HG02840 (cell line): ENCODE results near the gene ALDH3B2.

Source experiments
- ATAC-seq: cut with Tn5 transposase; IDR thresholded peaks from one replicate; pipeline ENCODE4 v1.9.1; 2021; ENCODE audit warnings: mild to moderate bottlenecking, moderate library complexity, moderate number of reproducible peaks; ENCODE audit not compliant: unreplicated experiment, low FRiP score

The ALDH3B2 gene

DNA sequence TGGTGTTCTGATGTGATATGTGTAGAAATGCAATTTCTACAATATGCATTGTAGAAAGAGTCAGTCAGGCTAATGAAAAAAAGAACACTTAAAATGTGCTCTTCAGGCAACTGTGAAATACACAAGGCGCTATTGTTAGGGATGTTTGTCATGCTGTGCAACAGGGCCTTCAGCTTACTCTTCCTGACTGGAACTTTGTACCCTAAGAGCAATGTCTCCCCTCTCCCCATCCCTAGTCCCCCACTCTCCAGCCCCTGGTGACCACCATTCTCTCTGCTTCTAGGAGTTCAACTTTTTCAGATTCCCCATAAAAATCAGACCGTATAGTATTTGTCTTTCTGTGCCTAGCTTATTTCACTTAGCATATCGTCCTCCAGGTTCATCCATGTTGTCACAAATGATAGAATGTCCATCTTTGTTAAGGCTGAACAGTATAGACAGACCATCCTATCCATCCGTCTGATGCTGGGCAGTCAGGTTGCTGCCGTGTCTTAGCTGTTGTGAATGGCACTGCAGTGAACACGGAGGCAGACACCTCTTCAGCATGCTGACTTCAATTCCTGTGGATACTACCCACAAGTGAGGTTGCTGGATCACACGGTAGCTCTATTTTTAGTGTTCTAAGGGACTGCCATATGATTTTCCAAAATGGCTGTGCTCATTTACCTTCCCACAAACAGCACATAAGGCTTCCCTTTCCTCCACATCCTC lies 57.0 kb downstream of the ALDH3B2 start:
- no peak for ATAC-seq

DNA sequence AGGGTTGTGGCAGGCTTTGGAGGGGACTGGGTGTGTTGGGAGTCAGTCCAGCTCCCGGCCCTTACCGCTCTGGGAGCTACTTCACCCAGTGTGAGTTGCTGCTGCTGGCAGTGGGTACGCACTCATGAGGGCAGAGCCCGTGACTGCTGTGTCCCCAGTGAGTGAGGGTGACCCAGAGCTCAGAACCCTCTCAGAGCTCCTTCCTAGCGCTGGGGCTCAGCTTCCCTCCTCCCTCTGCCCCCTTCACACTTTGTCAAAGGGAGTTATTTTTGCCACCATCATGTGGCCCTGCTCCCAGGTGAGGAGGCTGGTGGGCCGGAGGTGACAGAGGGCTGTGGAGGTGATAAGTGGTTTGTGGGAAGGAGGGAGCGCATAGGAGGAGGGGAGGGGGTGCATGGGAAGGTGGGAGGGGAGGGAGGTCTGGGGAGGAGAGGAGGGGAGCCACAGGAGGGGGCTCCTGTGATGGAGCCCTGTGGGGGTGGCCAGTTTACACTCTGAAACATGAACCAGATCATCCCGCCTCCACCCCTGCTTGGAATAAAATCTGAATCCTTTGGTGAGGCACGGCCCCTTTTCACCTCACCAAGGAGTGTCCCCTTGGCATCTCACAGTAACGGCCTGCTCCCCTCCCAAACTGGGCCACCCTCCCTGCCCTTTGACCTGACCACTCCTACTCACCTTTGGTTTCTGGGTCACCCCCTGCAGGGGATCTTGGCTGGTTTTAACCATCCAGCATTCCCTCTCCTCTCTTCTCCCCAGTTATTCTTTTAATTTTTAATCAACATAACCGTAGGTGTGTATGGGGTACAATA lies 57.8 kb downstream of the ALDH3B2 start:
- ATAC-seq = no peak

GRCh38 chr11:67615728-67616430 lies 58.5 kb downstream of the ALDH3B2 start:
- no peak for ATAC-seq

DNA sequence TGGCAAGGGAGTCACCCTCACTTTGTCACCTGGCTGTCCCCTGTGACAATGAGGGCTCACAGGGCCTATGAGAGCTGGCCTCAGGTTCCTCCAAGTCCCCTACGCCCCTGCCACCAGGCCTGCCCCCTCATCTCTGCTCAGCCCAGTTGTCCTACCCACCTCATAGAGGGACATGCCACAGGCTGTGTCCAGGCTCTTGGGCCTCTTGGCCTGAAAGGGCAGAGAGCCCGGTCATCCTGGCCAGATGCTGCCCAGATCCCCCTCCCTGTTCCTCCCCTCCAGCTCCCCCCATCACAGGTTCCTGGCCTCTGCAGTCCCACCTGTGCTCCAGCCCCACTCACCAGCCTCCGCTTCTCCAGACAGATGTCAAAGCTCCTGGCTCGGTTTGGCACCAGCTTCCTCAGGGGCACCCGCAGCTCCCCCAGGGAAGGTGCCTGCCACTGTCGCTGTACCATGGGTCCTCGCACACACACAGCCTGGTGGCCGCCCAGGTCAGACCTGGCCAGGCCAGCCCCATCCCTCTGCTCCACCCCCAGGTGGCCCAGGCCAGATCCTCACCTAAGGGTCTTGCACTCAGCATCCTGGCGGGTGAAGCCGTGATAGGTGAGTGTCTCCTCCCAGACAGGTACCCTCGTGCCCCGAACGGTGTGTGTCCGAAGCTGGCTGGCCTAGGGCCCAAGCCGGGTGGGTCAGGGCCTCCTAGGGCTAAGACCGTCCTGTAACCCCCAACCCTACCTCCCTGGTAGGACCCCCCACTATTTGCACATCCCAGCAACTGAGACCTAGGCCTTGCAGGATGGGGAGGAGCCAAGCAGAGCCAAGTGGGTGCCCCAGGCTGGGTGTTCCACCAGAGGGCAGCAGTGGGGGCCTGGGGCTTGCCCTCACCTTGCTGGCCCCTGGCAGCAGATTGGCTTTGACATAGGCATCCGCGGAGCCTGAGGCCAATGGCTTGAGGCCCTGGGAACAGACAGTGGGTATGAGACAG lies 59.4 kb downstream of the ALDH3B2 start:
- no peak for ATAC-seq

DNA sequence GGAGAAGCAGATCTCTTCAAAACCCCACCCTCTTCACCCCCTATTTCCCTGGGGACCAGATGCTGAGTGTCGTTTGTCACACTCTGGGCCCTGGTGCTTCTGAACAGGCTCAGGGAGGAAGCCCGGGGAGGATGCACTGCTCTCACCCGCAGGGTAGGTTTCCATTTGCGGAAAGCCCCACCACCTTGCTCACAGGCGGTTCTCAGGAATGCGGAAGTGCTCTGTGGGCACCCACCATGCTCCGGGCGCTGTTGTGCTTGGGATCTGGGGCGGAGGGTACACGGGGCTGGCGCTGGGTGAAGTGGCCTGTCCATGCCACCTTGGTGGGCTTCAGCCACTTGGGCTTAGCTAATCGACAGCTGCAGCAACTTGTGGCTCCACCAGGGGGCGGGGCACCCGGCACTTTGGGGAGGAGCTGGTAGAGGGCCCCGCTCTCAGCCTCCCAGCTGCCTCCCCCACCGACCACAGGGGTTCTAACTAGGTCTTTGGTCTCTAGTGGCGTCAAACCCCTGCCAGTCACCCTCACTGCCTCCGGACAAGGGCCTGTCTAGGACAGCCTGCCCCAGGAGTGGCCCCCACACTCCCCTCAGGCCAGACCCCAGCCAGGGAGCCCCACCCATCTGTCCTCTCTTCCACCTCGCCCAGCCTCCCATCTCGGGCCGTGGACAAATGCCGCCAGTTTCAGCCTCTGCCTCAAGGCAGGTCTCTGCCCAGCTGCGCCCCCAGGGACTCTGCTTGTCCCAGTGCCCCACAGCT lies 60.3 kb downstream of the ALDH3B2 start:
- ATAC-seq = peak; percentile 62

DNA sequence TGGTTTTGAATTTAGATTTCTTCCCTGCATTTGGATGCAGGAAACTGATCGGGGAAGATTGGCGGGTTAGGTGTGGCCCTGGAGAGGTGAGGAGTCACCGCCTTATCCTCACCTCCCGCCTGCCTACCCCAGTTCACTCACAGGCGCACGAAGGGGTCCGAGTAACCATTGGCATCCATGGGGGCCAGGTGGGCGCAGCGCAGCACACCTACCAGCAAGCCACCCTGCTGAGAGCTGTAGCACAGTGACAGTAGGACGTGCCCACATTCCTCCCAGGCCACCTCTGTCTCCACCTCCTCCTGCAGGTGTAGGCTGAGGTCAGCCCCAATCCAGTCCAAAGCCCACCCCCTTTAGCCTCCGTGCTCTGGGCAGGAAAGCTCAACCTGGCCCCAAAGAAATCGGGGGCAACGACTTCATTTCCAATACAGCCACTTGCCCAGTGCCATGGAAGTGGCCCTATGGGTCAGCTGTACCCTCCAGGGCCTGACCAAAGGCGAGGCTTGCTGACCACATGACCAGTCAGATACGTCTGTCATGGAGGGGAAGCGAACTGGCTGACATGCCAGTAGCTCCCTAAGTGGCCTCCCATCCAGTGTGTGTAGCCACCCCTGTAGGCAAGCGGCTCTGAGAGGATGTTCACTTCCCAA lies 61.0 kb downstream of the ALDH3B2 start:
- no peak for ATAC-seq

- no peak for ATAC-seq
These were observed 61.7 kb downstream of the ALDH3B2 start for GRCh38 chr11:67612751-67613150.
